ENCODE results near the gene THADA.
"Not testable (repeated sequence)": the region's sequence is repeated elsewhere in the genome, so short reads cannot be mapped to it uniquely, and the experiment has no call there.

- TF ChIP-seq, protein P1, sequence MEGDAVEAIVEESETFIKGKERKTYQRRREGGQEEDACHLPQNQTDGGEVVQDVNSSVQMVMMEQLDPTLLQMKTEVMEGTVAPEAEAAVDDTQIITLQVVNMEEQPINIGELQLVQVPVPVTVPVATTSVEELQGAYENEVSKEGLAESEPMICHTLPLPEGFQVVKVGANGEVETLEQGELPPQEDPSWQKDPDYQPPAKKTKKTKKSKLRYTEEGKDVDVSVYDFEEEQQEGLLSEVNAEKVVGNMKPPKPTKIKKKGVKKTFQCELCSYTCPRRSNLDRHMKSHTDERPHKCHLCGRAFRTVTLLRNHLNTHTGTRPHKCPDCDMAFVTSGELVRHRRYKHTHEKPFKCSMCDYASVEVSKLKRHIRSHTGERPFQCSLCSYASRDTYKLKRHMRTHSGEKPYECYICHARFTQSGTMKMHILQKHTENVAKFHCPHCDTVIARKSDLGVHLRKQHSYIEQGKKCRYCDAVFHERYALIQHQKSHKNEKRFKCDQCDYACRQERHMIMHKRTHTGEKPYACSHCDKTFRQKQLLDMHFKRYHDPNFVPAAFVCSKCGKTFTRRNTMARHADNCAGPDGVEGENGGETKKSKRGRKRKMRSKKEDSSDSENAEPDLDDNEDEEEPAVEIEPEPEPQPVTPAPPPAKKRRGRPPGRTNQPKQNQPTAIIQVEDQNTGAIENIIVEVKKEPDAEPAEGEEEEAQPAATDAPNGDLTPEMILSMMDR (IDR thresholded peaks at IDR 0.05; ENCODE audit: low read length), result not testable (repeated sequence)
- TF ChIP-seq EZH2 (IDR thresholded peaks at IDR 0.05; ENCODE audit: borderline replicate concordance, low read length), result not testable (repeated sequence)
These were observed 209.2 kb downstream of the THADA start for GRCh38 chr2:43386679-43387078.
